Glutamatergic neuron (in vitro differentiated cells): ENCODE results near the gene TUBGCP6. TPM values are rescaled to one million over a fixed set of nuclear protein-coding genes. Genes with fewer than 3 reads are reported as not detected.

Source experiments
- DNase-seq: peaks from one replicate; pipeline ENCODE4 v3.0.0; 2022
- H3K27ac Mint-ChIP-seq: one replicate; pipeline ENCODE4 v1.8.0; 2020; ENCODE audit warnings: mild to moderate bottlenecking, mixed read lengths, inconsistent platforms; ENCODE audit not compliant: unreplicated experiment
- H3K27me3 Mint-ChIP-seq: one replicate; pipeline ENCODE4 v1.8.0; 2020; ENCODE audit warnings: mild to moderate bottlenecking, moderate library complexity, mixed read lengths, inconsistent platforms; ENCODE audit not compliant: unreplicated experiment
- H3K36me3 Mint-ChIP-seq: one replicate; pipeline ENCODE4 v1.8.0; 2020; ENCODE audit warnings: mild to moderate bottlenecking, mixed read lengths, inconsistent platforms; ENCODE audit not compliant: unreplicated experiment
- H3K4me1 Mint-ChIP-seq: one replicate; pipeline ENCODE4 v1.8.0; 2020; ENCODE audit warnings: mild to moderate bottlenecking, low read depth, mixed read lengths, inconsistent platforms; ENCODE audit not compliant: unreplicated experiment
- H3K4me3 Mint-ChIP-seq: one replicate; pipeline ENCODE4 v1.8.0; 2020; ENCODE audit warnings: mild to moderate bottlenecking, mixed read lengths, inconsistent platforms; ENCODE audit not compliant: unreplicated experiment
- H3K9me3 Mint-ChIP-seq: one replicate; pipeline ENCODE4 v1.8.0; 2020; ENCODE audit warnings: mild to moderate bottlenecking, moderate library complexity, mixed read lengths, inconsistent platforms; ENCODE audit not compliant: unreplicated experiment
- total RNA-seq: library from RNA; stranded (reverse); fragmentation: NEBNext Ultra II Directional; extraction: Animal tissue kit (Norgen Biotek cat#: 25700); gene quantifications from one replicate; pipeline ENCODE4 v1.2.1, GENCODE V29; 2021; ENCODE audit not compliant: unreplicated experiment
- TF ChIP-seq, protein P1 (sequence below): fragments of 200-600 bp; sonication (generic); IDR thresholded peaks from one replicate; pipeline ENCODE4 v1.5.0; 2021; ENCODE audit not compliant: partially characterized antibody, unreplicated experiment

TUBGCP6 gene
- total RNA-seq, 1 donor from 2014 or later = 51.0 TPM

DNA sequence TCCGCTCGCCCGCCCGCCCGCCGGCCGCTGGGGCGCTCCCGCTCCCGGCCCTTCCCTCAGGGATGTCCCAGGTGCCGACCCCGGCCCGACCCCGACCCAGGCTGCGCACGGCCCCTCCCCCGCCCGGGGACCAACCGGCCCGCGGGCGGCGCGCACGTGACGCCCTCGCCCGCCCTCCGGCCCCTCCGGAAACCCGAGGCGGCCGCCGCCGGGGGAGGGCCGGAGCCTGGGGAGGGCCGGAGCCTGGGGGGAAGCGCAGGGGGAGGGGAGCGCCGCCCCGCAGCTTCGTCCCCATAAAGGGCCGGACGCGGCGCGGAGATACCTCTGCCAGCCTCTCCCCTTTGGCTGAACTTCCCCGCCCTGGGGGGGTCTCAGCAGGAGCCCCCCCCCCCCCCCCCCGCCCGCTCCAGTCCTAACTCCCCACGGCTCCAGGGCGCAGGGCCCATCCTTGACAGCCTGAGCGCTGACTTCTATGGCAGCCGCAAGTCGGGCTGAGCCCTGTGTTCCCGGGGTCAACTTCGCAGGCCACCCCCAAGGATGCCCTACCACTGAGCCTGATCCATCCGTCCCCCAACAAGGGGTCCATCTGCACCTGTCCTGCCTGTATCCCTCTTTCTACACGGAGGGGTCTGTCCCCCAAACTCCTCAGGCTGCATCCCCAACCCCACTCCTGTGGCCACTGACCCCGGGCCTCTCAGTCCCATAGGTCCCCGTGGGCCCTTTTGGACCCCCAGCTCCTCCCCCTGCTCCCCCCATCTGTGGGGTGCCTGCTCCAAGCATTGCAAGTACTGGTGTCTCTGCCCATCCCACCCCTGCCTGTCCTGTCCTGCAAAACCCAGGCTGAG, 17.0 kb upstream of the TUBGCP6 start, which contains the start of gene MAPK12:
Gene MAPK12, minus strand, starts transcription at position 69 of the 845 bp plus-strand sequence. CDS start 174 bp downstream, outside the sequence.
- DNase-seq = peak; percentile 79
- H3K27me3 Mint-ChIP-seq = peaks cover 10% of the 10 kb centered on the region
- H3K4me3 Mint-ChIP-seq = peak within 1 kb of the TSS; percentile 76
- no peaks in the 10 kb centered on the region for H3K9me3 Mint-ChIP-seq
- TF ChIP-seq, protein P1, sequence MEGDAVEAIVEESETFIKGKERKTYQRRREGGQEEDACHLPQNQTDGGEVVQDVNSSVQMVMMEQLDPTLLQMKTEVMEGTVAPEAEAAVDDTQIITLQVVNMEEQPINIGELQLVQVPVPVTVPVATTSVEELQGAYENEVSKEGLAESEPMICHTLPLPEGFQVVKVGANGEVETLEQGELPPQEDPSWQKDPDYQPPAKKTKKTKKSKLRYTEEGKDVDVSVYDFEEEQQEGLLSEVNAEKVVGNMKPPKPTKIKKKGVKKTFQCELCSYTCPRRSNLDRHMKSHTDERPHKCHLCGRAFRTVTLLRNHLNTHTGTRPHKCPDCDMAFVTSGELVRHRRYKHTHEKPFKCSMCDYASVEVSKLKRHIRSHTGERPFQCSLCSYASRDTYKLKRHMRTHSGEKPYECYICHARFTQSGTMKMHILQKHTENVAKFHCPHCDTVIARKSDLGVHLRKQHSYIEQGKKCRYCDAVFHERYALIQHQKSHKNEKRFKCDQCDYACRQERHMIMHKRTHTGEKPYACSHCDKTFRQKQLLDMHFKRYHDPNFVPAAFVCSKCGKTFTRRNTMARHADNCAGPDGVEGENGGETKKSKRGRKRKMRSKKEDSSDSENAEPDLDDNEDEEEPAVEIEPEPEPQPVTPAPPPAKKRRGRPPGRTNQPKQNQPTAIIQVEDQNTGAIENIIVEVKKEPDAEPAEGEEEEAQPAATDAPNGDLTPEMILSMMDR = no peak
- no peaks in the 10 kb centered on the region for H3K4me1 Mint-ChIP-seq
- H3K27ac Mint-ChIP-seq = no peak within 1 kb of the TSS
- H3K36me3 Mint-ChIP-seq = no peaks in the 10 kb centered on the region

DNA sequence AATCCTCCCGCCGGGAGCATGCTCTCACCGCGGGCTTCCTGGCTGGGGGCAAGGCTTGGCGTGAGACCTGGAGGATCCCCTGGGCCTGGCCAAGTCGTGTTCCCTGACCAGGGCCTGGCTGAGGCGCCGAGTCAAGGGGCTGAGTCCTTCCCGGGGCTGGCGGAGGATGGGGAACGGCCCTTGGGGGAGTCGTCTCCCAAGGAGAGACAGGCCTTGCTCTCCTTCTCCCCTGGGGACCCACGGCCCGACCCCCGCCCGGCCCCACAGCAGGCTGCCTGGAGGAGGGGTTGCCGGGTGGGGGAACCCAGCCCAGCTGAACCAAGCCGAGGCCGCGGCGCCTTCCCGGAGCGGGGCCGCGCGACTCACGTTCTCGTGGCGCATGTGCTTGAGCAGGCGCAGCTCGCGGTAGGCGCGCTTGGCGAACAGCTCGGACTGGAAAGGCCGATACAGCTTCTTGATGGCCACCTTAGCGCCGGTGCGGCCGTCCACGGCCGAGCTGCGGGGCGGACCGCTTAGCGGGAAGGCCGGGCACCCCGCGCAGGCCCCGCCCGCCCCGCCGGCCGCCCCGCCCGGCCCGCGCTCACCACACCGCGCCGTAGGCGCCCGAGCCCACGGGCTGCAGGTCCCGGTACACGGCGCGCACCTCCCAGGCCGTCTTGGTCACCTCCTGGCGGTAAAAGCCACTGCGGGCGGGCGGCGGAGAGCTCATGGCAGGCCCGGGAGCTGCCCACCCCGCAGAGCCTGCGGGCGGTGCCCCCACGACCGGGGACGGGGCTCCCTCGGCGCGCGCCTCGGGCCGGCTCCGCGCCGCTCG, 16.2 kb upstream of the TUBGCP6 start:
- DNase-seq = peak; percentile 75
- Mint-ChIP-seq H3K36me3 (no peaks in the 10 kb centered on the region), H3K9me3 (no peaks in the 10 kb centered on the region), H3K27me3 (peaks cover 9% of the 10 kb centered on the region), H3K27ac (no peak overlapping the region), H3K4me1 (no peaks in the 10 kb centered on the region), H3K4me3 (peak overlapping the region; percentile 76)
- TF ChIP-seq, protein P1 = no peak

DNA sequence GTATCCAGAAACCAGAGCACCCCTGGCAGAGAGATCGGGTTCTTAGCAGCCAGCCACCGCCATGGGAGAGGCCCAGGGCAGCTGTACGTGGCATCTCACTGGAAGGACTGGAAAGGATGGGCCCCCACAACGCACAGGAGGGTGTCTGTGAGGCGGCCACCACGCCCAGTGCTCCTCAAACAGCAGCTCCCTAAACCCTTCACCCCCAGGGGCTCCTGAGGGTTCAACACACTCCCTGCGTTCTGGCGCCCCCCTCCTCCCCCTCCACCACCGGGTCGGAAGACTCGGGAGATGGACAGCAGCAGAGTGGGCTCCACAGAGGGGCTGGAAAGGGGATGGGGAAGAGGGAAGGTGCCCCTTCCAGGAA, 15.6 kb upstream of the TUBGCP6 start:
- DNase-seq = no peak
- no peaks in the 10 kb centered on the region for H3K36me3 Mint-ChIP-seq
- no peaks in the 10 kb centered on the region for H3K9me3 Mint-ChIP-seq
- H3K4me3 Mint-ChIP-seq = peak overlapping the region; percentile 76
- peaks cover 10% of the 10 kb centered on the region for H3K27me3 Mint-ChIP-seq
- TF ChIP-seq, protein P1 = no peak
- no peaks in the 10 kb centered on the region for H3K4me1 Mint-ChIP-seq
- no peak overlapping the region for H3K27ac Mint-ChIP-seq

DNA sequence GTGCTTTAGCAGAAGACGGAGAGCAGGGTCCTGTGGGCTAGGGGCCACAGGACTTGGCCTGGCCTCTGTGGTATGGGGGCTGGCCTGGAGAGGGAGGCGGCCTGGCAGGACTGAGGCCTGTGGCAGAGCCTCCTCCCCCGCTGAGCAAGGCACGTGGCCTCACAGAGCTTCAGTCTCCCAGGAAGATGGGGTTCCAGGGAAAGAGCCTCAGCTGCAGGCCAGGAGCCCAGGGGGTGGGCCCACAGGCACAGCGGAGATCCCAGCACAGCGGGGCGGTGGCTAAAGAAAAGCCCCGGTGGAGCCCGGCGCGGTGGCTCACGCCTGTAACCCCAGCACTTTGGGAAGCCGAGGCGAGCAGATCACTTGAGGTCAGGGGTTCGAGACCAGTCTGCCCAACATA, 14.5 kb upstream of the TUBGCP6 start:
- Mint-ChIP-seq H3K27me3 (peaks cover 12% of the 10 kb centered on the region), H3K9me3 (peaks cover 2% of the 10 kb centered on the region), H3K4me3 (no peak overlapping the region), H3K4me1 (no peaks in the 10 kb centered on the region), H3K27ac (no peak overlapping the region), H3K36me3 (no peaks in the 10 kb centered on the region)
- TF ChIP-seq, protein P1 = no peak
- DNase-seq = no peak
